ENCODE results near the gene ICAM1.

Gene ICAM1

GRCh38 chr19:10251792-10252694 lies 18.9 kb upstream of the ICAM1 start, which contains the start of gene MRPL4:
TSS of gene MRPL4 (plus strand) at chr19:10252214. CDS start at chr19:10252254, 40 bp downstream.
- DNase-seq (ENCODE audit: low read depth in 1 of 2, low spot score in 1 of 2) = peak; percentile 83 to 98
- in situ Hi-C loops (cut with HindIII; ENCODE audit: low pct_unique_long_range_greater_than_20kb, low sequenced_read_pairs) = no loop called here
- no peak for TF ChIP-seq JUND (IDR thresholded peaks at IDR 0.05; ENCODE audit: low read depth)

GRCh38 chr19:10252707-10253106 lies 18.2 kb upstream of the ICAM1 start:
- in situ Hi-C loops (cut with HindIII; ENCODE audit: low pct_unique_long_range_greater_than_20kb, low sequenced_read_pairs) = no loop called here
- DNase-seq (ENCODE audit: low read depth in 1 of 2, low spot score in 1 of 2) = no peak
- TF ChIP-seq JUND (IDR thresholded peaks at IDR 0.05; ENCODE audit: low read depth) = no peak

- no peak for DNase-seq (ENCODE audit: low read depth in 1 of 2, low spot score in 1 of 2)
- TF ChIP-seq JUND (IDR thresholded peaks at IDR 0.05; ENCODE audit: low read depth) = no peak
- in situ Hi-C loops (cut with HindIII; ENCODE audit: low pct_unique_long_range_greater_than_20kb, low sequenced_read_pairs) = no loop called here
These were observed 16.7 kb upstream of the ICAM1 start for GRCh38 chr19:10254244-10254643.

- in situ Hi-C loops (cut with HindIII; ENCODE audit: low pct_unique_long_range_greater_than_20kb, low sequenced_read_pairs) = no loop called here
- no peak for DNase-seq (ENCODE audit: low read depth in 1 of 2, low spot score in 1 of 2)
- no peak for TF ChIP-seq JUND (IDR thresholded peaks at IDR 0.05; ENCODE audit: low read depth)
These were observed 15.6 kb upstream of the ICAM1 start for GRCh38 chr19:10255358-10255757.

GRCh38 chr19:10256551-10256950 lies 14.4 kb upstream of the ICAM1 start:
- DNase-seq (ENCODE audit: low read depth in 1 of 2, low spot score in 1 of 2) = no peak
- in situ Hi-C loops (cut with HindIII; ENCODE audit: low pct_unique_long_range_greater_than_20kb, low sequenced_read_pairs) = no loop called here
- TF ChIP-seq JUND (IDR thresholded peaks at IDR 0.05; ENCODE audit: low read depth) = no peak

- TF ChIP-seq JUND (IDR thresholded peaks at IDR 0.05; ENCODE audit: low read depth) = no peak
- in situ Hi-C loops (cut with HindIII; ENCODE audit: low pct_unique_long_range_greater_than_20kb, low sequenced_read_pairs) = no loop called here
- DNase-seq (ENCODE audit: low read depth in 1 of 2, low spot score in 1 of 2) = no peak
These were observed 13.8 kb upstream of the ICAM1 start for GRCh38 chr19:10256970-10257615.

- no peak for TF ChIP-seq JUND (IDR thresholded peaks at IDR 0.05; ENCODE audit: low read depth)
- no peak for DNase-seq (ENCODE audit: low read depth in 1 of 2, low spot score in 1 of 2)
- in situ Hi-C loops (cut with HindIII; ENCODE audit: low pct_unique_long_range_greater_than_20kb, low sequenced_read_pairs) = no loop called here
These were observed 12.7 kb upstream of the ICAM1 start for GRCh38 chr19:10258080-10258710.

- peak in 1 of 2 experiments; percentile 80 for DNase-seq (ENCODE audit: low read depth in 1 of 2, low spot score in 1 of 2)
- in situ Hi-C loops (cut with HindIII; ENCODE audit: low pct_unique_long_range_greater_than_20kb, low sequenced_read_pairs) = no loop called here
- no peak for TF ChIP-seq JUND (IDR thresholded peaks at IDR 0.05; ENCODE audit: low read depth)
These were observed 11.6 kb upstream of the ICAM1 start for GRCh38 chr19:10259162-10259905.

- no peak for DNase-seq (ENCODE audit: low read depth in 1 of 2, low spot score in 1 of 2)
- in situ Hi-C loops (cut with HindIII; ENCODE audit: low pct_unique_long_range_greater_than_20kb, low sequenced_read_pairs) = no loop called here
- no peak for TF ChIP-seq JUND (IDR thresholded peaks at IDR 0.05; ENCODE audit: low read depth)
These were observed 10.8 kb upstream of the ICAM1 start for GRCh38 chr19:10260141-10260584.

GRCh38 chr19:10262771-10263170 lies 8.1 kb upstream of the ICAM1 start:
- DNase-seq (ENCODE audit: low read depth in 1 of 2, low spot score in 1 of 2) = no peak
- no peak for TF ChIP-seq JUND (IDR thresholded peaks at IDR 0.05; ENCODE audit: low read depth)
- in situ Hi-C loops (cut with HindIII; ENCODE audit: low pct_unique_long_range_greater_than_20kb, low sequenced_read_pairs) = no loop called here

GRCh38 chr19:10266706-10267105 lies 4.2 kb upstream of the ICAM1 start:
- DNase-seq (ENCODE audit: low read depth in 1 of 2, low spot score in 1 of 2) = no peak
- in situ Hi-C loops (cut with HindIII; ENCODE audit: low pct_unique_long_range_greater_than_20kb, low sequenced_read_pairs) = no loop called here
- no peak for TF ChIP-seq JUND (IDR thresholded peaks at IDR 0.05; ENCODE audit: low read depth)

- in situ Hi-C loops (cut with HindIII; ENCODE audit: low pct_unique_long_range_greater_than_20kb, low sequenced_read_pairs) = no loop called here
- TF ChIP-seq JUND (IDR thresholded peaks at IDR 0.05; ENCODE audit: low read depth) = no peak
- DNase-seq (ENCODE audit: low read depth in 1 of 2, low spot score in 1 of 2) = no peak
These were observed 2.8 kb upstream of the ICAM1 start for GRCh38 chr19:10268071-10268470.

Measured in T47D (cell line).